Mucosa of rectum (tissue), 2 donors: ENCODE results near the gene SMIM13.
"Not testable (repeated sequence)": the region's sequence is repeated elsewhere in the genome, so short reads cannot be mapped to it uniquely, and the experiment has no call there.

Source experiments
- H3K27ac ChIP-seq, 2 donors: one replicate each; pipeline ENCODE4 v1.7.0; 2013; ENCODE audit warnings: inconsistent platforms in 2 of 2, low read depth in 2 of 2, low read length in 2 of 2
- H3K27me3 ChIP-seq, 2 donors: one replicate each; pipeline ENCODE4 v1.7.0; 2013; ENCODE audit warnings: low read length in 2 of 2; ENCODE audit not compliant: control insufficient read depth in 2 of 2, insufficient read depth in 2 of 2
- H3K36me3 ChIP-seq, 2 donors: one replicate each; pipeline ENCODE4 v1.7.0; 2013; ENCODE audit warnings: low read length in 2 of 2; ENCODE audit not compliant: control insufficient read depth in 2 of 2, insufficient read depth in 2 of 2
- H3K4me1 ChIP-seq, 2 donors: one replicate each; pipeline ENCODE4 v1.7.0; 2013; ENCODE audit warnings: low read length in 2 of 2, mild to moderate bottlenecking in 1 of 2; ENCODE audit not compliant: control insufficient read depth in 2 of 2, insufficient read depth in 2 of 2
- H3K4me3 ChIP-seq, 2 donors: one replicate each; pipeline ENCODE4 v1.7.0; 2013; ENCODE audit warnings: low read length in 2 of 2
- H3K9ac ChIP-seq, 2 donors: one replicate each; pipeline ENCODE4 v1.7.0; 2013; ENCODE audit warnings: low read length in 2 of 2, low read depth in 1 of 2, mild to moderate bottlenecking in 1 of 2
- H3K9me3 ChIP-seq, 2 donors: one replicate each; pipeline ENCODE4 v1.7.0; 2013; ENCODE audit warnings: low read length in 2 of 2; ENCODE audit not compliant: control insufficient read depth in 2 of 2
- donor health status: healthy.
- donor health status: Normal muscosa, but diverticular disease.

SMIM13 gene

DNA sequence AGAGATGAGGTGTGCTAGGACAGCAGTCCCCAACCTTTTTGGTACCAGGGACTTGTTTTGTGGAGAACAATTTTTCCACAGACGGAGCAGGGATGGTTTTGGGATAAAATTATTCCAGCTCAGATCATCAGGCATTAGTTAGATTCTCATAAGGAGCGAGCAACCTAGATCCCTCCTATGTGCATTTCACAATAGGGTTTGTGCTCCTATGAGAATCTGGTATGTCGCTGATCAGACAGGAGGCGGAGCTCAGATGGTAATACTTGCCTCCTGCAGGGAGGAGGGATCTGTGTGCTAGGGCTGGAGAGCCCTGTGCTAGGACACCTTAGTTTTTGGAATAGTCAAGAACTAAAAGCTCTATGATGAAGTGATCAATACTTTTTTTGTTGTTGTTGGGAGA lies 2.5 kb downstream of the SMIM13 start:
- H3K36me3 ChIP-seq: no peaks in the 10 kb centered on the region
- H3K9me3 ChIP-seq: no peaks in the 10 kb centered on the region
- no peak overlapping the region for H3K4me3 ChIP-seq

DNA sequence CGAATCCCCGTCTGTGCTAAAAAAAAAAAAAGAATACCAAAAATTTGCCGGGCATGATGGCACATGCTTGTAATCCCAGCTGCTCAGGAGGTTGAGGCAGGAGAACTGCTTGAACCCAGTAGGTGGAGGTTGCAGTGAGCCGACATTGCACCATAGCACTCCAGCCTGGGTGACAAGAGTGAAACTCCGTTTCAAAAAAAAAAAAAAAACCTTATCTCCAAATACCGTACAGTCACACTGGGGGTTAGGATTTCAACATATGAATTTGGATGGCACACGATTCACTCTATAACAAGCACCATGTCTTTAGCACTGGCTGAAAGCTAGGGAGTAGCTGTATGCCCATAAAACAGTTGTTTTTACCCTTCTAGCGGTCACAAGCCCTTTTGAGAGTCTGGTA lies 3.8 kb downstream of the SMIM13 start:
- Histone ChIP-seq H3K27ac (no peak overlapping the region), H3K9me3 (no peaks in the 10 kb centered on the region), H3K27me3 (no peaks in the 10 kb centered on the region), H3K4me3 (no peak overlapping the region), H3K9ac (no peak overlapping the region), H3K36me3 (no peaks in the 10 kb centered on the region), H3K4me1 (peaks cover 6 to 10% of the 10 kb centered on the region in 2 donors)

More for the DNA sequence above, 2.5 kb downstream of the SMIM13 start:
- no peaks in the 10 kb centered on the region for H3K27me3 ChIP-seq
- no peak overlapping the region for H3K27ac ChIP-seq
- H3K9ac ChIP-seq: no peak overlapping the region
- H3K4me1 ChIP-seq: peaks cover 6 to 10% of the 10 kb centered on the region in 2 donors

- no peaks in the 10 kb centered on the region for H3K9me3 ChIP-seq
- H3K36me3 ChIP-seq: no peaks in the 10 kb centered on the region
- peaks cover 6 to 10% of the 10 kb centered on the region in 2 donors for H3K4me1 ChIP-seq
These were observed 4.4 kb downstream of the SMIM13 start for GRCh38 chr6:11098004-11098403.

DNA sequence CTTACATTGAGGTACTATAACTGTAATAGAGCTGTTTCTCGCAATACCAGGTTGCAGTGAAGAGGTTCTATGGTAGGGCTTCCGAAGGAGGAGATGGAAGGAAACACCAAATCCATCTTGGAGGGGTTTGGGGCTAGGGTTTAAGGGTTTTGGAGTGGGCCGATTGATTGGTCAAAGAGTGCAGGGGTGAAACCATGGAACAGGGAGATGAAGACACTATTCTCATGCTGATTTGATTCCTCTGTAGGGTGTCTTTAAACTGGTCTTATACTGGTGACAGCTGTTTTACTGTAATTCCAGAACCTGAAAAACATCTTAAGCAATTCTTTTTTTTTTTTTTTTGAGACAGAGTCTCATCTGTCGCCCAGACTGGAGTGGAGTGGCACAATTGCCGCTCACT lies 7.8 kb downstream of the SMIM13 start:
- no peaks in the 10 kb centered on the region for H3K36me3 ChIP-seq
- H3K27ac ChIP-seq: no peak overlapping the region
- no peaks in the 10 kb centered on the region for H3K27me3 ChIP-seq
- peaks cover 0 to 2% of the 10 kb centered on the region in 2 donors for H3K4me1 ChIP-seq
- H3K4me3 ChIP-seq: no peak overlapping the region
- no peak overlapping the region for H3K9ac ChIP-seq
- no peaks in the 10 kb centered on the region for H3K9me3 ChIP-seq

More at GRCh38 chr6:11098004-11098403, 4.4 kb downstream of the SMIM13 start:
- no peaks in the 10 kb centered on the region for H3K27me3 ChIP-seq
- H3K27ac ChIP-seq: no peak overlapping the region
- no peak overlapping the region for H3K4me3 ChIP-seq
- H3K9ac ChIP-seq: no peak overlapping the region

GRCh38 chr6:11103065-11103464 lies 9.4 kb downstream of the SMIM13 start:
- no peak overlapping the region for H3K27ac ChIP-seq

DNA sequence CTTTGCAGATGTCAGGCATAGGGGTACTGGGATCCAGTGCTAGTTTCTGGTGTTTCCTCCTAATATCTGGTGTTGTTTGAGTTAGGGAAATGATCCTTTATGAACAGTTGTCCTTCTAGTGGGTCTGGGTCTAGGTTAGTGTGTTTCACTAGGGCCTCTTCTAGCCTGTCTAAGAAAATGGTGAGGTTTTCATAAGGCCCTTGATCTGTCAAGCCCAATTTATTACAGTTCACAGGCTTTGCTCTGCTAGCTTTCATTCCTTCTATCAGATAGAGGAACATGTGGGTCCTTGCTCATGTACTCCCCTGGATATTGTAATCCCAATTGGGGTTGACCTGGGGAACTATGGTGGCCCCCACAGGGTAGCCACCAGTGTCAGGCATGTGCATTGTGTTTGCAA lies 15.1 kb downstream of the SMIM13 start:
- Histone ChIP-seq H3K9me3 (no peaks in the 10 kb centered on the region), H3K36me3 (no peaks in the 10 kb centered on the region), H3K27ac (no peak overlapping the region), H3K9ac (no peak overlapping the region), H3K4me3 (no peak overlapping the region), H3K27me3 (no peaks in the 10 kb centered on the region), H3K4me1 (no peaks in the 10 kb centered on the region)

More at GRCh38 chr6:11103065-11103464, 9.4 kb downstream of the SMIM13 start:
- H3K9me3 ChIP-seq: no peaks in the 10 kb centered on the region
- H3K27me3 ChIP-seq: no peaks in the 10 kb centered on the region
- H3K36me3 ChIP-seq: no peaks in the 10 kb centered on the region
- no peak overlapping the region for H3K9ac ChIP-seq
- no peaks in the 10 kb centered on the region for H3K4me1 ChIP-seq
- H3K4me3 ChIP-seq: no peak overlapping the region

- H3K9ac ChIP-seq: no peak within 1 kb of the TSS
- H3K9me3 ChIP-seq: no peaks in the 10 kb centered on the region
- no peak within 1 kb of the TSS for H3K4me3 ChIP-seq
- H3K36me3 ChIP-seq: no peaks in the 10 kb centered on the region
- no peaks in the 10 kb centered on the region for H3K27me3 ChIP-seq
- H3K4me1 ChIP-seq: no peaks in the 10 kb centered on the region
- H3K27ac ChIP-seq: no peak within 1 kb of the TSS
These were observed 17.5 kb downstream of the SMIM13 start, which contains the start of gene ERVFRD-1 for GRCh38 chr6:11110921-11111768. ERVFRD-1 (minus strand) TSS chr6:11111725; CDS start chr6:11105310, 6,415 bp downstream.

GRCh38 chr6:11111769-11112437 lies 18.3 kb downstream of the SMIM13 start:
- no peaks in the 10 kb centered on the region for H3K9me3 ChIP-seq
- no peaks in the 10 kb centered on the region for H3K4me1 ChIP-seq
- no peaks in the 10 kb centered on the region for H3K36me3 ChIP-seq
- H3K27ac ChIP-seq: no peak overlapping the region
- H3K9ac ChIP-seq: no peak overlapping the region
- no peaks in the 10 kb centered on the region for H3K27me3 ChIP-seq
- no peak overlapping the region for H3K4me3 ChIP-seq

GRCh38 chr6:11113038-11113437 lies 19.4 kb downstream of the SMIM13 start:
- Histone ChIP-seq H3K4me1 (no peaks in the 10 kb centered on the region), H3K4me3 (no peak overlapping the region), H3K9ac (no peak overlapping the region), H3K27ac (no peak overlapping the region), H3K27me3 (no peaks in the 10 kb centered on the region), H3K36me3 (no peaks in the 10 kb centered on the region), H3K9me3 (no peaks in the 10 kb centered on the region)

DNA sequence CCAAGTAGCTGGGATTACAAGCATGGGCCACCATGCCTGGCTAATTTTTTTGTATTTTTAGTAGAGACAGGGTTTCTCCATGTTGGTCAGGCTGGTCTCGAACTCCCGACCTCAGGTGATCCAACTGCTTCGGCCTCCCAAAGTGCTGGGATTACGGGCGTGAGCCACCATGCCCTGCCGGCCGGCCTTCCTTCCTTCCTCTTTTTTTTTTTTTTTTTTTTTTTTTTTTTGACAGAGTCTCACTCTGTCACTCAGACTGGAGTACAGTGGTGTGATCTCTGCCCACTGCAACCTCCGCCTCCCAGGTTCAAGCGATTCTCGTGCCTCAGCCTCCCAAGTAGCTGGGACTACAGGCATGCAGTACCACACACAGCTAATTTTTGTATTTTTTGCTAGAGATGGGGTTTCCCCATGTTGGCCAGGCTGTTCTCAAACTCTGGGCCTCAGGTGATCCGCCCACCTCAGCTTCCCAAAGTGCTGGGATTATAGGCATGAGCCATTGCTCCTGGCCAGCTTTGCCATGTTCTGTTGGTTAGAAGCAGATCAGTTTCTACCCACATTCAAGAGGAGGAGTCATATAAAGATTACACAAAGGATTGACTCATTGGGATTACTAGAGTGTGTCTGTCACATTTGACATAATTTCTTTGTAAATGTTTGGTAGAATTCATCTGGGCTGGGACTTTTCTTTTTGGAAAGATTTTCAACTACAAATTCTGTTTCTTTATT lies 22.3 kb downstream of the SMIM13 start:
- not testable (repeated sequence) for H3K27me3 ChIP-seq, H3K9ac ChIP-seq, H3K9me3 ChIP-seq, H3K27ac ChIP-seq, H3K4me1 ChIP-seq, H3K36me3 ChIP-seq, H3K4me3 ChIP-seq
